Astrocyte of the hippocampus (primary cell): ENCODE measurements around the gene ATP6V1E1.

Experiments
- DNase-seq: peaks from one replicate; pipeline ENCODE4 v3.0.0; 2011; ENCODE audit warnings: low read depth, low spot score

Gene ATP6V1E1

GRCh38 chr22:17542452-17542851 lies 86.1 kb downstream of the ATP6V1E1 start:
- no peak for DNase-seq
